Keratinocyte (primary cell): ENCODE data around the gene SLC13A1. TPM values are rescaled to one million over a fixed set of nuclear protein-coding genes. Genes with fewer than 3 reads are reported as not detected.
A peak's percentile ranks its signal among the peaks of the same experiment; 100 is the strongest.

Experiments
- DNase-seq: peaks from one replicate; pipeline ENCODE4 v3.0.0-alpha.2; 2011; ENCODE audit warnings: low read depth, missing footprints, low spot score
- FAIRE-seq: peaks from 2 replicates; lab custom pipeline; 2011; peaks lifted over from hg19 to GRCh38; lab: Jason Lieb, UNC
- H2AFZ ChIP-seq: 2 replicates; pipeline ENCODE4 v1.6.0; 2012; ENCODE audit warnings: low read length, control low read depth, inconsistent platforms; ENCODE audit not compliant: control insufficient read depth
- H3K27ac ChIP-seq: 2 replicates; pipeline ENCODE4 v1.5.1; 2011; ENCODE audit warnings: low read length; ENCODE audit not compliant: control insufficient read depth, insufficient read depth
- H3K27me3 ChIP-seq: 3 replicates; pipeline ENCODE4 v1.6.0; 2011; ENCODE audit warnings: low read length; ENCODE audit not compliant: control insufficient read depth, insufficient read depth; ENCODE audit errors: extremely low read depth
- H3K36me3 ChIP-seq, 2 experiments: 2 replicates in 1 of 2; 3 replicates in 1 of 2; pipeline ENCODE4 v1.5.1; 2011; ENCODE audit warnings: low read length in 2 of 2, mild to moderate bottlenecking in 1 of 2; ENCODE audit not compliant: control insufficient read depth in 2 of 2, insufficient read depth in 2 of 2; ENCODE audit errors: extremely low read depth in 1 of 2
- H3K4me1 ChIP-seq: 3 replicates; pipeline ENCODE4 v1.5.1; 2011; ENCODE audit warnings: low read length; ENCODE audit not compliant: control insufficient read depth, insufficient read depth; ENCODE audit errors: extremely low read depth
- H3K4me2 ChIP-seq: 3 replicates; pipeline ENCODE4 v1.6.0; 2011; ENCODE audit warnings: low read depth, low read length; ENCODE audit not compliant: control insufficient read depth, insufficient read depth; ENCODE audit errors: extremely low read depth
- H3K4me3 ChIP-seq, 3 experiments: fragments of 200-600 bp in 1 of 3; sonication (generic) in 1 of 3; 2 replicates in 2 of 3; 3 replicates in 1 of 3; pipeline ENCODE4 v1.5.1; 2011 to 2016; ENCODE audit warnings: low read length in 3 of 3, mild to moderate bottlenecking in 3 of 3, control low read depth in 2 of 3, inconsistent platforms in 1 of 3, low read depth in 1 of 3, mixed read lengths in 1 of 3, mixed run types in 1 of 3, moderate library complexity in 1 of 3; ENCODE audit not compliant: control insufficient read depth in 2 of 3, insufficient read depth in 2 of 3; ENCODE audit errors: extremely low read depth in 1 of 3
- H3K79me2 ChIP-seq: 2 replicates; pipeline ENCODE4 v1.6.0; 2012; ENCODE audit warnings: low read length; ENCODE audit not compliant: control insufficient read depth, insufficient read depth
- H3K9ac ChIP-seq: 3 replicates; pipeline ENCODE4 v1.6.0; 2011; ENCODE audit warnings: low read length; ENCODE audit not compliant: control insufficient read depth, insufficient read depth; ENCODE audit errors: extremely low read depth
- H3K9me1 ChIP-seq: 3 replicates; pipeline ENCODE4 v1.6.0; 2011; ENCODE audit warnings: low read length; ENCODE audit not compliant: control insufficient read depth, insufficient read depth; ENCODE audit errors: extremely low read depth
- H3K9me3 ChIP-seq: 2 replicates; pipeline ENCODE4 v1.5.1; 2012; ENCODE audit warnings: low read depth, low read length; ENCODE audit not compliant: control insufficient read depth
- H4K20me1 ChIP-seq: 3 replicates; pipeline ENCODE4 v1.6.0; 2011; ENCODE audit warnings: low read length; ENCODE audit not compliant: control insufficient read depth, insufficient read depth; ENCODE audit errors: extremely low read depth
- CTCF ChIP-seq, 3 experiments: IDR thresholded peaks in 1 of 3; conservative IDR thresholded peaks in 1 of 3; optimal IDR thresholded peaks in 1 of 3; 2 replicates in 2 of 3; 3 replicates in 1 of 3; pipeline versions ENCODE3 to v1.5.1; 2011; ENCODE audit warnings: low read length in 3 of 3, mild to moderate bottlenecking in 3 of 3, moderate library complexity in 2 of 3, control low read depth in 1 of 3, inconsistent platforms in 1 of 3; ENCODE audit not compliant: insufficient read depth in 2 of 3; ENCODE audit errors: extremely low read depth in 1 of 3
- EZH2 ChIP-seq: IDR thresholded peaks from one replicate; pipeline ENCODE4 v1.6.1; 2012; ENCODE audit warnings: inconsistent platforms, mild to moderate bottlenecking, low read length, moderate library complexity
- dilution Hi-C: fragments of 300-500 bp; cut with MboI; formaldehyde crosslinking; loops from one replicate; pipeline ENCODE4 v1.7.0; 2020; ENCODE audit warnings: low sequenced_read_pairs; ENCODE audit not compliant: extremely low pct_ligation_motif_present
- polyA plus RNA-seq, 5 experiments: library from polyadenylated mRNA; depleted of rRNA in 3 of 5; stranded (reverse) in 3 of 5; stranded (forward) in 1 of 5; unstranded in 1 of 5; fragments of >200 nt; gene quantifications; 1 replicate in 1 of 5; 2 replicates in 3 of 5; 3 replicates in 1 of 5; pipeline versions ENCODE4 v1.2.1 to v1.2.3, GENCODE V29; 2011 to 2012; ENCODE audit warnings: missing spikeins in 2 of 5, low read depth in 1 of 5, low replicate concordance in 1 of 5

Gene SLC13A1
- polyA plus RNA-seq, 1 donor (not counting 4 experiments of a cell fraction or from before 2014, with no cell fraction given): not detected

- Histone ChIP-seq H2AFZ (no peak overlapping the region), H3K4me2 (no peak overlapping the region), H4K20me1 (no peaks in the 10 kb centered on the region), H3K9ac (no peak overlapping the region), H3K79me2 (no peaks in the 10 kb centered on the region), H3K27ac (no peak overlapping the region), H3K9me1 (no peaks in the 10 kb centered on the region), H3K36me3 (no peaks in the 10 kb centered on the region), H3K4me3 (no peak overlapping the region), H3K9me3 (no peaks in the 10 kb centered on the region), H3K27me3 (no peaks in the 10 kb centered on the region), H3K4me1 (no peaks in the 10 kb centered on the region)
- dilution Hi-C loops: no loop called here
- DNase-seq: no peak
- TF ChIP-seq EZH2 (no peak), CTCF (optimal IDR thresholded peaks at IDR 0.05 in 1 of 3, IDR thresholded peaks at IDR 0.05 in 1 of 3, conservative IDR thresholded peaks at IDR 0.05 in 1 of 3; ENCODE audit: extremely low read depth in 1 of 3, insufficient read depth in 2 of 3, low read length in 3 of 3) (no peak)
- no peak for FAIRE-seq
Measured at GRCh38 chr7:123209786-123210185, 10.0 kb upstream of the SLC13A1 start.

- H3K27me3 ChIP-seq: no peaks in the 10 kb centered on the region
- no peak overlapping the region for H2AFZ ChIP-seq
- H3K4me1 ChIP-seq: no peaks in the 10 kb centered on the region
- dilution Hi-C loops: no loop called here
- H3K36me3 ChIP-seq: no peaks in the 10 kb centered on the region
- H4K20me1 ChIP-seq: no peaks in the 10 kb centered on the region
- FAIRE-seq (no peak), DNase-seq (no peak)
- H3K9ac ChIP-seq: no peak overlapping the region
- TF ChIP-seq EZH2 (no peak), CTCF (optimal IDR thresholded peaks at IDR 0.05 in 1 of 3, IDR thresholded peaks at IDR 0.05 in 1 of 3, conservative IDR thresholded peaks at IDR 0.05 in 1 of 3; ENCODE audit: extremely low read depth in 1 of 3, insufficient read depth in 2 of 3, low read length in 3 of 3) (peak in 2 of 3 experiments; percentile 21 to 42)
- no peak overlapping the region for H3K4me2 ChIP-seq
- H3K9me1 ChIP-seq: no peaks in the 10 kb centered on the region
- H3K27ac ChIP-seq: no peak overlapping the region
- no peak overlapping the region for H3K4me3 ChIP-seq
- H3K79me2 ChIP-seq: no peaks in the 10 kb centered on the region
- no peaks in the 10 kb centered on the region for H3K9me3 ChIP-seq
Measured at GRCh38 chr7:123208793-123209192, 9.0 kb upstream of the SLC13A1 start.
